Lower leg skin (tissue), 3 donors: ENCODE results near the gene AHSP.

Experiments
- CTCF ChIP-seq, 3 donors: fragments of 450-650 bp; IDR thresholded peaks; one replicate each; pipeline ENCODE4 v1.5.1; 2016; ENCODE audit warnings: antibody characterized with exemption in 3 of 3, mild to moderate bottlenecking in 3 of 3, moderate library complexity in 2 of 3
- POLR2A ChIP-seq, 2 donors: fragments of 450-650 bp; IDR thresholded peaks; one replicate each; pipeline ENCODE4 v1.6.1; 2016 to 2017; ENCODE audit warnings: antibody characterized with exemption in 2 of 2, mild to moderate bottlenecking in 1 of 2, moderate library complexity in 1 of 2

GRCh38 chr16:31535737-31536136 is 8.0 kb downstream of the AHSP start:
- TF ChIP-seq CTCF (IDR thresholded peaks at IDR 0.05) = no peak
- no peak for TF ChIP-seq POLR2A (IDR thresholded peaks at IDR 0.05)
